Loucy (cell line): ENCODE results near the gene RAI1.

ENCODE experiments used
- H2AFZ ChIP-seq: fragments of 200-600 bp; sonication (generic); 2 replicates; pipeline ENCODE4 v1.6.0; 2016; ENCODE audit warnings: antibody characterized with exemption, mild to moderate bottlenecking, low read length, moderate library complexity
- H3F3A ChIP-seq: fragments of 200-600 bp; 2 replicates; pipeline ENCODE4 v1.6.0; 2016; ENCODE audit warnings: antibody characterized with exemption, low read depth, mild to moderate bottlenecking
- H3K27me3 ChIP-seq: fragments of 200-600 bp; sonication (generic); 2 replicates; pipeline ENCODE4 v1.6.1; 2014; ENCODE audit warnings: low read length, mild to moderate bottlenecking; ENCODE audit not compliant: insufficient read depth, poor library complexity, severe bottlenecking
- H3K36me3 ChIP-seq: fragments of 200-600 bp; sonication (generic); 2 replicates; pipeline ENCODE4 v1.6.1; 2016; ENCODE audit warnings: low read length; ENCODE audit not compliant: insufficient read depth
- H3K4me1 ChIP-seq: fragments of 200-600 bp; sonication (generic); 2 replicates; pipeline ENCODE4 v1.5.1; 2014; ENCODE audit warnings: low read length, mild to moderate bottlenecking; ENCODE audit not compliant: insufficient read depth, poor library complexity, severe bottlenecking
- H3K4me2 ChIP-seq: fragments of 200-600 bp; sonication (generic); 2 replicates; pipeline ENCODE4 v1.6.0; 2014; ENCODE audit warnings: antibody characterized with exemption, low read length, low read depth, mild to moderate bottlenecking; ENCODE audit not compliant: poor library complexity, severe bottlenecking
- H3K4me3 ChIP-seq: fragments of 200-600 bp; sonication (generic); 2 replicates; pipeline ENCODE4 v1.5.1; 2014; ENCODE audit warnings: low read length, mild to moderate bottlenecking, mixed read lengths; ENCODE audit not compliant: poor library complexity, severe bottlenecking
- H3K79me2 ChIP-seq: fragments of 200-600 bp; sonication (generic); 2 replicates; pipeline ENCODE4 v1.6.1; 2014; ENCODE audit warnings: low read length; ENCODE audit not compliant: insufficient read depth
- H3K9ac ChIP-seq: fragments of 200-600 bp; sonication (generic); 2 replicates; pipeline ENCODE4 v1.6.0; 2014; ENCODE audit warnings: mild to moderate bottlenecking, low read depth, low read length, moderate library complexity; ENCODE audit not compliant: poor library complexity, severe bottlenecking
- H3K9me2 ChIP-seq: fragments of 200-600 bp; sonication (generic); replicated peaks from 2 replicates; pipeline ENCODE4 v1.6.1; 2016; ENCODE audit warnings: low read depth, low read length, mixed read lengths
- H3K9me3 ChIP-seq: fragments of 200-600 bp; sonication (generic); 2 replicates; pipeline ENCODE4 v1.6.1; 2014; ENCODE audit warnings: mild to moderate bottlenecking, antibody characterized with exemption, low read length, low read depth; ENCODE audit not compliant: insufficient read depth
- H4K20me1 ChIP-seq: fragments of 200-600 bp; sonication (generic); 2 replicates; pipeline ENCODE4 v1.6.0; 2014; ENCODE audit warnings: antibody characterized with exemption, low read length, mild to moderate bottlenecking; ENCODE audit not compliant: insufficient read depth, poor library complexity, severe bottlenecking
- CTCF ChIP-seq: fragments of 200-600 bp; sonication (generic); conservative IDR thresholded peaks from 2 replicates; pipeline ENCODE4 v1.5.1; 2014; ENCODE audit warnings: mild to moderate bottlenecking, antibody characterized with exemption, low read length
- EZH2phosphoT487 ChIP-seq: fragments of 200-600 bp; IDR thresholded peaks from 2 replicates; pipeline ENCODE4 v1.6.1; 2018; ENCODE audit warnings: antibody characterized with exemption, mild to moderate bottlenecking, moderate library complexity, borderline replicate concordance

RAI1 gene

DNA sequence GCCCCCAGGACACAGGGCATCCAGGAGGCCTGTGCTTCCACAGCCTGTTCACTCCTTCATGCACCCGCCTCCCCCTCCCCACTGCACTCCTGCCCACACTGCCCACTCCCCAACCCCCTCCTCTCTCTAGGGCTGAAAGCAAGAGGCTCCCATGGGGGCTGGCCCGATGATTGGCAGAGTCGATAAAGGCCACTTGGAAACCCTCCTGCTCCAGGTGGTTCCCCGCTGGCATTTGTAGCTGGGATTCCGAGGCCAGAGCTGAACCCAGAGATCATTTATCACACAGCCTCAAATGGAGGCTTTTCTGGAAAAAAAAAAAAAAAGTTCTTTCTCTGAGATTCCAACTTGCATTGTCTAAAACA is 81.5 kb downstream of the RAI1 start:
- Histone ChIP-seq H3K27me3 (no peaks in the 10 kb centered on the region), H4K20me1 (peaks cover 8% of the 10 kb centered on the region)
- no peak for TF ChIP-seq CTCF

DNA sequence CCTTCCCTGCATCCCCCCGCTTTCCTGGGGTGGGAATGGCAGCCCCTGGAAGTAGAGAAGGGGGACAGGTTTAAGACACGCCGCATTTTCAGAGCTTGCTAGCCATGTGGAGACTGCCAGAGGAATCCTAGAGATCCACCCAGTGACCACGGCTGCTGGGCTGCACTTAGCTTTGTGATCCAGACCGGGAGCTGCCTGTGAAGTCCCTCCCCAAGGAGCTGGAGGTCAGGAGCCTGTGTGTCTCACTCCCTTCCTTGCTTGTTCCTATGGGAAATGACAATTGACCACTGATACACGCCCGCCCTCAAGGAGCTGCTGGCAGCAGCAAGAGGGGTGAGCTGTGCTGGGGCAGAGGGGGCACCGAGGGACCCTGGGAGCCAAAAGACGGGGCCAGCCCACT is 81.9 kb downstream of the RAI1 start:
- Histone ChIP-seq H4K20me1 (peaks cover 11% of the 10 kb centered on the region), H3K79me2 (peaks cover 85% of the 10 kb centered on the region)

More for the DNA sequence above, 81.5 kb downstream of the RAI1 start:
- peaks cover 85% of the 10 kb centered on the region for H3K79me2 ChIP-seq
- peak overlapping the region; percentile 43 for H3K4me3 ChIP-seq
- no peaks in the 10 kb centered on the region for H3K9me3 ChIP-seq
- no peak overlapping the region for H2AFZ ChIP-seq
- no peaks in the 10 kb centered on the region for H3K9me2 ChIP-seq
- peaks cover 98% of the 10 kb centered on the region for H3K4me1 ChIP-seq
- peaks cover 23% of the 10 kb centered on the region; the same call in 1 of the 2 replicates for H3K36me3 ChIP-seq
- peaks cover 28% of the 10 kb centered on the region for H3F3A ChIP-seq
- peak overlapping the region; percentile 78 for H3K4me2 ChIP-seq
- H3K9ac ChIP-seq, result peak overlapping the region; percentile 61

GRCh38 chr17:17763734-17764133 is 82.5 kb downstream of the RAI1 start:
- no peaks in the 10 kb centered on the region for H3K9me3 ChIP-seq
- no peaks in the 10 kb centered on the region for H3K9me2 ChIP-seq
- H3K4me1 ChIP-seq, result peaks cover 98% of the 10 kb centered on the region
- H3F3A ChIP-seq, result peaks cover 25% of the 10 kb centered on the region
- H3K9ac ChIP-seq, result peak overlapping the region; percentile 61
- H2AFZ ChIP-seq, result no peak overlapping the region
- H3K4me3 ChIP-seq, result peak overlapping the region; percentile 43
- H4K20me1 ChIP-seq, result peaks cover 11% of the 10 kb centered on the region
- TF ChIP-seq CTCF (no peak), EZH2phosphoT487 (no peak)
- no peaks in the 10 kb centered on the region for H3K27me3 ChIP-seq
- peak overlapping the region; percentile 78 for H3K4me2 ChIP-seq
- peaks cover 23% of the 10 kb centered on the region; the same call in 1 of the 2 replicates for H3K36me3 ChIP-seq
- H3K79me2 ChIP-seq, result peaks cover 85% of the 10 kb centered on the region

More for the DNA sequence above, 81.9 kb downstream of the RAI1 start:
- Histone ChIP-seq H3K36me3 (peaks cover 23% of the 10 kb centered on the region; the same call in 1 of the 2 replicates), H3F3A (peaks cover 25% of the 10 kb centered on the region), H3K4me2 (peak overlapping the region; percentile 78), H3K4me3 (peak overlapping the region; percentile 43), H3K9me3 (no peaks in the 10 kb centered on the region), H3K9ac (peak overlapping the region; percentile 61), H2AFZ (no peak overlapping the region), H3K27me3 (no peaks in the 10 kb centered on the region), H3K9me2 (no peaks in the 10 kb centered on the region), H3K4me1 (peaks cover 98% of the 10 kb centered on the region)
- TF ChIP-seq CTCF (no peak), EZH2phosphoT487 (no peak)
